HEK293 (cell line): ENCODE data around the gene TRIAP1.
A peak's percentile ranks its signal among the peaks of the same experiment; 100 is the strongest.

Source experiments
- CTCF ChIA-PET: fragments of 350-600 bp; formaldehyde crosslinking; extraction: SDS; loops from one replicate; lab custom pipeline; 2021; ENCODE audit warnings: antibody characterized with exemption; lab: Yijun Ruan, JAX
- POLR2A ChIA-PET: fragments of 300-600 bp; formaldehyde crosslinking; extraction: SDS; loops from one replicate; lab custom pipeline; 2020; ENCODE audit warnings: antibody characterized with exemption, inconsistent platforms; lab: Yijun Ruan, JAX
- H3K27ac ChIP-seq: fragments of 200-500 bp; sonication (Bioruptor generic); 2 replicates; pipeline ENCODE4 v1.5.1; 2014; ENCODE audit warnings: low read depth, low read length, control low read depth, inconsistent platforms; ENCODE audit errors: extremely low read depth
- H3K36me3 ChIP-seq, 2 experiments: fragments of 200-500 bp in 1 of 2; sonication (Bioruptor generic) in 1 of 2; 1 replicate in 1 of 2; 2 replicates in 1 of 2; pipeline ENCODE4 v1.5.1; 2014 to 2017; ENCODE audit warnings: inconsistent platforms in 2 of 2, low read length in 2 of 2; ENCODE audit not compliant: control insufficient read depth in 2 of 2, insufficient read depth in 1 of 2
- H3K4me1 ChIP-seq: fragments of 200-500 bp; sonication (Bioruptor generic); 2 replicates; pipeline ENCODE4 v1.5.1; 2014; ENCODE audit warnings: mild to moderate bottlenecking, low read length, inconsistent platforms; ENCODE audit not compliant: control insufficient read depth, insufficient read depth
- H3K4me3 ChIP-seq: 2 replicates; pipeline ENCODE4 v1.5.1; 2011; ENCODE audit warnings: low read depth, mild to moderate bottlenecking, control low read depth, low read length, moderate library complexity
- H3K9me3 ChIP-seq: fragments of 200-500 bp; sonication (Bioruptor generic); 2 replicates; pipeline ENCODE4 v1.5.1; 2014; ENCODE audit warnings: low read depth, low read length, inconsistent platforms; ENCODE audit not compliant: control insufficient read depth, insufficient read depth
- GLIS1 ChIP-seq: fragments of 450-650 bp; formaldehyde crosslinking; IDR thresholded peaks from 2 replicates; pipeline ENCODE4 v1.5.1; 2016; ENCODE audit warnings: missing biosample characterization, missing genetic modification characterization
- GLIS2 ChIP-seq: fragments of 450-650 bp; formaldehyde crosslinking; IDR thresholded peaks from 2 replicates; pipeline ENCODE4 v1.5.1; 2016; ENCODE audit warnings: missing biosample characterization, missing genetic modification characterization
- ZBTB17 ChIP-seq: fragments of 450-650 bp; formaldehyde crosslinking; IDR thresholded peaks from 2 replicates; pipeline ENCODE4 v1.5.1; 2016; ENCODE audit warnings: missing biosample characterization, missing genetic modification characterization
- ZBTB20 ChIP-seq: fragments of 450-650 bp; formaldehyde crosslinking; IDR thresholded peaks from 2 replicates; pipeline ENCODE4 v1.5.1; 2016; ENCODE audit warnings: missing biosample characterization, missing genetic modification characterization
- ZBTB7A ChIP-seq: fragments of 450-650 bp; formaldehyde crosslinking; IDR thresholded peaks from 2 replicates; pipeline ENCODE4 v1.5.1; 2016; ENCODE audit warnings: low read depth, missing biosample characterization, missing genetic modification characterization
- ZEB2 ChIP-seq: fragments of 450-650 bp; formaldehyde crosslinking; IDR thresholded peaks from 2 replicates; pipeline ENCODE4 v1.5.1; 2016; ENCODE audit warnings: missing biosample characterization, missing genetic modification characterization
- ZIC2 ChIP-seq: fragments of 450-650 bp; formaldehyde crosslinking; IDR thresholded peaks from 2 replicates; pipeline ENCODE4 v1.5.1; 2016; ENCODE audit warnings: missing biosample characterization, missing genetic modification characterization
- ZNF16 ChIP-seq: fragments of 450-650 bp; formaldehyde crosslinking; IDR thresholded peaks from 2 replicates; pipeline ENCODE4 v1.5.1; 2016; ENCODE audit warnings: low read depth, missing biosample characterization, missing genetic modification characterization
- ZNF335 ChIP-seq: fragments of 450-650 bp; formaldehyde crosslinking; conservative IDR thresholded peaks from 2 replicates; pipeline ENCODE4 v1.5.1; 2016; ENCODE audit warnings: missing biosample characterization, missing genetic modification characterization
- ZNF341 ChIP-seq: fragments of 450-650 bp; formaldehyde crosslinking; IDR thresholded peaks from 2 replicates; pipeline ENCODE4; 2016; ENCODE audit warnings: low read depth, missing biosample characterization, missing genetic modification characterization
- ZNF362 ChIP-seq: fragments of 450-650 bp; formaldehyde crosslinking; IDR thresholded peaks from 2 replicates; pipeline ENCODE4 v1.5.1; 2016; ENCODE audit warnings: missing biosample characterization, missing genetic modification characterization
- ZNF394 ChIP-seq: fragments of 450-650 bp; formaldehyde crosslinking; IDR thresholded peaks from 2 replicates; pipeline ENCODE4 v1.5.1; 2016; ENCODE audit warnings: missing biosample characterization, missing genetic modification characterization, mild to moderate bottlenecking, moderate library complexity, borderline replicate concordance
- ZNF580 ChIP-seq: fragments of 450-650 bp; formaldehyde crosslinking; IDR thresholded peaks from 2 replicates; pipeline ENCODE4 v1.5.1; 2016; ENCODE audit warnings: missing biosample characterization, missing genetic modification characterization
- ZNF585B ChIP-seq: fragments of 450-650 bp; formaldehyde crosslinking; IDR thresholded peaks from 2 replicates; pipeline ENCODE4 v1.5.1; 2016; ENCODE audit warnings: missing biosample characterization, missing genetic modification characterization
- ZNF76 ChIP-seq: fragments of 450-650 bp; formaldehyde crosslinking; IDR thresholded peaks from 2 replicates; pipeline ENCODE4; 2016; ENCODE audit warnings: low read depth, missing biosample characterization, missing genetic modification characterization, borderline replicate concordance
- TF ChIP-seq, protein P1 (sequence below): fragments of 450-650 bp; formaldehyde crosslinking; IDR thresholded peaks from 2 replicates; pipeline ENCODE4 v1.5.1; 2016; ENCODE audit warnings: missing biosample characterization, missing genetic modification characterization
- TF ChIP-seq, protein P2 (sequence below): fragments of 450-650 bp; formaldehyde crosslinking; IDR thresholded peaks from 2 replicates; pipeline ENCODE4 v1.5.1; 2016; ENCODE audit warnings: missing biosample characterization, missing genetic modification characterization
- TF ChIP-seq, protein P3 (sequence below): fragments of 450-650 bp; formaldehyde crosslinking; IDR thresholded peaks from 2 replicates; pipeline ENCODE4 v1.5.1; 2017; ENCODE audit warnings: missing biosample characterization, missing genetic modification characterization
- TF ChIP-seq, protein P4 (sequence below): fragments of 450-650 bp; formaldehyde crosslinking; optimal IDR thresholded peaks from 2 replicates; pipeline ENCODE3; 2016; ENCODE audit warnings: missing biosample characterization, mild to moderate bottlenecking, missing genetic modification characterization
- TF ChIP-seq, protein P5 (sequence below): fragments of 450-650 bp; formaldehyde crosslinking; IDR thresholded peaks from 2 replicates; pipeline ENCODE4 v1.5.1; 2016; ENCODE audit warnings: missing biosample characterization, missing genetic modification characterization

The TRIAP1 gene

DNA sequence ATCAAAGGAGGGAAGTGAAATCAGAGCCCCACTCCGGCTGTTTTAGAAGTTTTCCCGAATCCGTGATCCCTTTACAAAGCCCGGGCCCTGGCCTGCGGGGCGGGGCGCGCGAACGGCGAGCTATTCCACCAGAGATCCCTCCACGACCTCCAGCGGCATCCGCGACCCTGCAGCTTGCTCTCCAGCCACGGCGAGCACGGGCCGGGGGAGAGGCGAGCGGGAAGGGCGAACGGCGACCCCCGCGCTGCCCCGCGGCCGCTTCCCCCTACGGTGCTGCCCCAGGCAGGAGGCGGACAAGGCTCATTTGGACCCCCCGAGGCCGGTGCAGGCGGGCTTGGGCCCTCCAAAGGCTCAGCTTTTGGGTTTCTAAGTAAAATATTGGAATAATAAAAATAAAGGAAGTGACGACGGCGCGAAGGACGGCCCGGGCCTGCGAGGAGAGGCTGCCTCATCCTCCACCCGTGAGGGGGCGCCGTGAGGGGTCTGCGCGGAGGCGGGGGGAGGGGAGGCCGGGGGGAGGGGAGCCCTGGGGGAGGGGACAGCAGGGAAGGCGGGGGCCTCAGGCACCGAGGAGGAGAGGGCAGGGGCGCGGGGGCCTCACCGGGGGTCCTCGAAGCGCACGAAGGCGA is 22.8 kb upstream of the TRIAP1 start:
- Histone ChIP-seq H3K36me3 (peaks cover 33 to 39% of the 10 kb centered on the region in 2 experiments), H3K9me3 (no peaks in the 10 kb centered on the region), H3K4me1 (peaks cover 10% of the 10 kb centered on the region; the same call in 1 of the 2 replicates), H3K27ac (peak overlapping the region; percentile 99), H3K4me3 (peak overlapping the region; percentile 96)
- ChIA-PET CTCF (interaction anchor here (0.6 to 1.7 kb wide), 12 partner anchors 10 to 183 kb away, joined by 3 to 12 read pairs (median 4); partner anchors contain the start of gene COX6A1), POLR2A (interaction anchor here (0.5 to 4.7 kb wide), 12 partner anchors 8 to 177 kb away, joined by 3 to 38 read pairs (median 4); partner anchors contain the start of genes COQ5, DYNLL1, POP5 and RNU4-2)
- TF ChIP-seq GLIS1 (tag by site-specific recombination) = peak; percentile 54
- no peak for TF ChIP-seq ZNF16 (tag by site-specific recombination)
- peak; percentile 82 for TF ChIP-seq ZNF335 (tag by site-specific recombination)
- no peak; the same call in 1 of the 2 replicates for TF ChIP-seq ZEB2
- no peak for TF ChIP-seq ZNF76
- TF ChIP-seq ZBTB7A (tag by site-specific recombination) = peak; percentile 50; the same call in 1 of the 2 replicates
- TF ChIP-seq, protein P1, sequence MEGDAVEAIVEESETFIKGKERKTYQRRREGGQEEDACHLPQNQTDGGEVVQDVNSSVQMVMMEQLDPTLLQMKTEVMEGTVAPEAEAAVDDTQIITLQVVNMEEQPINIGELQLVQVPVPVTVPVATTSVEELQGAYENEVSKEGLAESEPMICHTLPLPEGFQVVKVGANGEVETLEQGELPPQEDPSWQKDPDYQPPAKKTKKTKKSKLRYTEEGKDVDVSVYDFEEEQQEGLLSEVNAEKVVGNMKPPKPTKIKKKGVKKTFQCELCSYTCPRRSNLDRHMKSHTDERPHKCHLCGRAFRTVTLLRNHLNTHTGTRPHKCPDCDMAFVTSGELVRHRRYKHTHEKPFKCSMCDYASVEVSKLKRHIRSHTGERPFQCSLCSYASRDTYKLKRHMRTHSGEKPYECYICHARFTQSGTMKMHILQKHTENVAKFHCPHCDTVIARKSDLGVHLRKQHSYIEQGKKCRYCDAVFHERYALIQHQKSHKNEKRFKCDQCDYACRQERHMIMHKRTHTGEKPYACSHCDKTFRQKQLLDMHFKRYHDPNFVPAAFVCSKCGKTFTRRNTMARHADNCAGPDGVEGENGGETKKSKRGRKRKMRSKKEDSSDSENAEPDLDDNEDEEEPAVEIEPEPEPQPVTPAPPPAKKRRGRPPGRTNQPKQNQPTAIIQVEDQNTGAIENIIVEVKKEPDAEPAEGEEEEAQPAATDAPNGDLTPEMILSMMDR (tag by site-specific recombination) = 0 out of 2 replicates have a peak, but pooled peaks have one; percentile 31
- TF ChIP-seq, protein P2, sequence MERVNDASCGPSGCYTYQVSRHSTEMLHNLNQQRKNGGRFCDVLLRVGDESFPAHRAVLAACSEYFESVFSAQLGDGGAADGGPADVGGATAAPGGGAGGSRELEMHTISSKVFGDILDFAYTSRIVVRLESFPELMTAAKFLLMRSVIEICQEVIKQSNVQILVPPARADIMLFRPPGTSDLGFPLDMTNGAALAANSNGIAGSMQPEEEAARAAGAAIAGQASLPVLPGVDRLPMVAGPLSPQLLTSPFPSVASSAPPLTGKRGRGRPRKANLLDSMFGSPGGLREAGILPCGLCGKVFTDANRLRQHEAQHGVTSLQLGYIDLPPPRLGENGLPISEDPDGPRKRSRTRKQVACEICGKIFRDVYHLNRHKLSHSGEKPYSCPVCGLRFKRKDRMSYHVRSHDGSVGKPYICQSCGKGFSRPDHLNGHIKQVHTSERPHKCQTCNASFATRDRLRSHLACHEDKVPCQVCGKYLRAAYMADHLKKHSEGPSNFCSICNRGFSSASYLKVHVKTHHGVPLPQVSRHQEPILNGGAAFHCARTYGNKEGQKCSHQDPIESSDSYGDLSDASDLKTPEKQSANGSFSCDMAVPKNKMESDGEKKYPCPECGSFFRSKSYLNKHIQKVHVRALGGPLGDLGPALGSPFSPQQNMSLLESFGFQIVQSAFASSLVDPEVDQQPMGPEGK (tag by site-specific recombination) = 0 out of 2 replicates have a peak, but pooled peaks have one; percentile 12
- peak; percentile 96 for TF ChIP-seq GLIS2 (tag by site-specific recombination)
- peak; percentile 55; the same call in 1 of the 2 replicates for TF ChIP-seq ZIC2
- TF ChIP-seq, protein P3, sequence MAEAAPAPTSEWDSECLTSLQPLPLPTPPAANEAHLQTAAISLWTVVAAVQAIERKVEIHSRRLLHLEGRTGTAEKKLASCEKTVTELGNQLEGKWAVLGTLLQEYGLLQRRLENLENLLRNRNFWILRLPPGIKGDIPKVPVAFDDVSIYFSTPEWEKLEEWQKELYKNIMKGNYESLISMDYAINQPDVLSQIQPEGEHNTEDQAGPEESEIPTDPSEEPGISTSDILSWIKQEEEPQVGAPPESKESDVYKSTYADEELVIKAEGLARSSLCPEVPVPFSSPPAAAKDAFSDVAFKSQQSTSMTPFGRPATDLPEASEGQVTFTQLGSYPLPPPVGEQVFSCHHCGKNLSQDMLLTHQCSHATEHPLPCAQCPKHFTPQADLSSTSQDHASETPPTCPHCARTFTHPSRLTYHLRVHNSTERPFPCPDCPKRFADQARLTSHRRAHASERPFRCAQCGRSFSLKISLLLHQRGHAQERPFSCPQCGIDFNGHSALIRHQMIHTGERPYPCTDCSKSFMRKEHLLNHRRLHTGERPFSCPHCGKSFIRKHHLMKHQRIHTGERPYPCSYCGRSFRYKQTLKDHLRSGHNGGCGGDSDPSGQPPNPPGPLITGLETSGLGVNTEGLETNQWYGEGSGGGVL (tag by site-specific recombination) = peak; percentile 8; the same call in 1 of the 2 replicates
- TF ChIP-seq ZBTB20 = peak; percentile 28; the same call in 1 of the 2 replicates
- TF ChIP-seq, protein P4, sequence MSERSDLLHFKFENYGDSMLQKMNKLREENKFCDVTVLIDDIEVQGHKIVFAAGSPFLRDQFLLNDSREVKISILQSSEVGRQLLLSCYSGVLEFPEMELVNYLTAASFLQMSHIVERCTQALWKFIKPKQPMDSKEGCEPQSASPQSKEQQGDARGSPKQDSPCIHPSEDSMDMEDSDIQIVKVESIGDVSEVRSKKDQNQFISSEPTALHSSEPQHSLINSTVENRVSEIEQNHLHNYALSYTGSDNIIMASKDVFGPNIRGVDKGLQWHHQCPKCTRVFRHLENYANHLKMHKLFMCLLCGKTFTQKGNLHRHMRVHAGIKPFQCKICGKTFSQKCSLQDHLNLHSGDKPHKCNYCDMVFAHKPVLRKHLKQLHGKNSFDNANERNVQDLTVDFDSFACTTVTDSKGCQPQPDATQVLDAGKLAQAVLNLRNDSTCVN (tag by site-specific recombination) = peak; percentile 53
- peak; percentile 84 for TF ChIP-seq ZNF341
- no peak for TF ChIP-seq ZNF585B (tag by site-specific recombination)

DNA sequence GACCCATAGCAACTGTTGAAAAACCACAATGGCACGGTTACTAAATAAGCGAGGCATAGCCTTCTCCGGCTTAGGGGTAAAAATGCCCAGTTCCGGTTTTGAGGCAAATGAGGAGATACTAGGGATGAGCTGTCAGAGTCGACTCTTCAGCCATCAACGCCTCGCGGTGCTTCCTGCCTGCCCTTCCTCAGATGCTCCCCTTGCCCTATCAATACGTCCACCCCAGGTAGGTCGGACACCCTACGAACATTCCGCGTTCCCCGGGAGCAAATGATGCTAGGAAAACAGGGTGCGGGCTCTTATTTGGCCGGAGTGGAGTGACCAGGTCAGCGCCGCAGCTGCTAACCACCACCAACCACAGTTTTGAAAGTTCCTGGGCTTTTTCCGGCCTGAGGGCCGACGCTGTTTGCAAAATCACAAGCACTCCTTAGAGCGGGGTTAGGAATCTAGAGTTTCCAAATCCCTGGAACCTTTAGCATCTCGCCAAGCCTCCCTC is 22.2 kb upstream of the TRIAP1 start:
- ChIA-PET CTCF (interaction anchor here (0.6 to 1.6 kb wide), 14 partner anchors 10 to 517 kb away, joined by 3 to 12 read pairs (median 4); partner anchors contain the start of genes COX6A1 and SIRT4), POLR2A (interaction anchor here (0.6 to 4.7 kb wide), 9 partner anchors 15 to 266 kb away, joined by 3 to 38 read pairs (median 5); partner anchors contain the start of genes COQ5, DYNLL1, POP5 and RNU4-2)
- Histone ChIP-seq H3K9me3 (no peaks in the 10 kb centered on the region), H3K27ac (peak overlapping the region; percentile 99), H3K36me3 (peaks cover 39 to 44% of the 10 kb centered on the region in 2 experiments), H3K4me3 (peak overlapping the region; percentile 96), H3K4me1 (peaks cover 10% of the 10 kb centered on the region; the same call in 1 of the 2 replicates)
- TF ChIP-seq, protein P5, sequence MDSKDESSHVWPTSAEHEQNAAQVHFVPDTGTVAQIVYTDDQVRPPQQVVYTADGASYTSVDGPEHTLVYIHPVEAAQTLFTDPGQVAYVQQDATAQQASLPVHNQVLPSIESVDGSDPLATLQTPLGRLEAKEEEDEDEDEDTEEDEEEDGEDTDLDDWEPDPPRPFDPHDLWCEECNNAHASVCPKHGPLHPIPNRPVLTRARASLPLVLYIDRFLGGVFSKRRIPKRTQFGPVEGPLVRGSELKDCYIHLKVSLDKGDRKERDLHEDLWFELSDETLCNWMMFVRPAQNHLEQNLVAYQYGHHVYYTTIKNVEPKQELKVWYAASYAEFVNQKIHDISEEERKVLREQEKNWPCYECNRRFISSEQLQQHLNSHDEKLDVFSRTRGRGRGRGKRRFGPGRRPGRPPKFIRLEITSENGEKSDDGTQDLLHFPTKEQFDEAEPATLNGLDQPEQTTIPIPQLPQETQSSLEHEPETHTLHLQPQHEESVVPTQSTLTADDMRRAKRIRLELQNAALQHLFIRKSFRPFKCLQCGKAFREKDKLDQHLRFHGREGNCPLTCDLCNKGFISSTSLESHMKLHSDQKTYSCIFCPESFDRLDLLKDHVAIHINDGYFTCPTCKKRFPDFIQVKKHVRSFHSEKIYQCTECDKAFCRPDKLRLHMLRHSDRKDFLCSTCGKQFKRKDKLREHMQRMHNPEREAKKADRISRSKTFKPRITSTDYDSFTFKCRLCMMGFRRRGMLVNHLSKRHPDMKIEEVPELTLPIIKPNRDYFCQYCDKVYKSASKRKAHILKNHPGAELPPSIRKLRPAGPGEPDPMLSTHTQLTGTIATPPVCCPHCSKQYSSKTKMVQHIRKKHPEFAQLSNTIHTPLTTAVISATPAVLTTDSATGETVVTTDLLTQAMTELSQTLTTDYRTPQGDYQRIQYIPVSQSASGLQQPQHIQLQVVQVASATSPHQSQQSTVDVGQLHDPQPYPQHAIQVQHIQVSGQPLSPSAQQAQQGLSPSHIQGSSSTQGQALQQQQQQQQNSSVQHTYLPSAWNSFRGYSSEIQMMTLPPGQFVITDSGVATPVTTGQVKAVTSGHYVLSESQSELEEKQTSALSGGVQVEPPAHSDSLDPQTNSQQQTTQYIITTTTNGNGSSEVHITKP (tag by site-specific recombination) = 0 out of 2 replicates have a peak, but pooled peaks have one; percentile 9
- TF ChIP-seq ZBTB17 (tag by site-specific recombination) = peak; percentile 56; the same call in 1 of the 2 replicates
- TF ChIP-seq ZNF362 (tag by site-specific recombination) = 0 out of 2 replicates have a peak, but pooled peaks have one; percentile 5
- TF ChIP-seq ZNF580 (tag by site-specific recombination) = peak; percentile 48; the same call in 1 of the 2 replicates
- TF ChIP-seq ZNF394 (tag by site-specific recombination) = peak; percentile 37; the same call in 1 of the 2 replicates
